HS-27A (cell line): ENCODE measurements around the gene AVEN.
"Not testable (repeated sequence)": the region's sequence is repeated elsewhere in the genome, so short reads cannot be mapped to it uniquely, and the experiment has no call there.

Experiments
- DNase-seq: peaks from one replicate; pipeline ENCODE4 v3.0.0-alpha.2; 2012; ENCODE audit warnings: low read depth, missing footprints

The AVEN gene

DNA sequence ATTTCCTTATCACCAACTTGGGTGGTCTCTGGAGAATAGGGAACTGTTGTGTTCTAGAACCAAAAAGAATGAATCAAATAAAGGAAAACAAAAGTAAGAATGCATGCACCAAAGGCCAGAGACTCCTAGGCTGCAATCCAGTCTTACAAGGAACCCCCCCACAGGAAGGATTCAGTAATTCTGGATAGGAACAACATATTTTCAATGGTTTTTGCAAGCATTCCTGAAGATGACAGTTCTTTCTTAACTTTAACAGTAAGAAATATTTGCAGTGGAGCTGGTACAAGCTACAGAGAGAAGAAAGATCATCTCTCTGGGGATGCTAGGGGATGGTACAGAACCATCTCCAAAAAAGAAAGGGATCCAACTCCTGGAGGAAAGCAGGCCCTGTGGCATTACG is 186.9 kb downstream of the AVEN start:
- no peak for DNase-seq

DNA sequence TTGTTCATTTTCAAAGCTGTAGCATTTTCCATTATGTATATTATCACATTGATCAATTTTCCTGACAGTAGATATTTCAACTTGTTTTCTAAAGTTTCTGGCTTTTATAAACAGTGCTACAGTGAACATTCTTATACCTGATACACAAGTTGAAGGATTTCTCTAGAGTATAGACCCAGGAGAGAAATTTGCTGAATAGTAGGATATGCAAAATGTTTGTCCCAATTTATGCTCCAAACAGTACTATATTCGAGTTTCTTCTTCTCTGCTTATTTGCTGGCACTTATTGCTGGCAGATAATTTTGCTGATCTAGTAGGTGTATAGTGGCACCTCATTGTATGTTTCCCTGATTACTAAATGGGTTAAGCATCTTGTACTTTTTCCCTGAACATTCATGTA is 187.9 kb downstream of the AVEN start:
- no peak for DNase-seq

DNA sequence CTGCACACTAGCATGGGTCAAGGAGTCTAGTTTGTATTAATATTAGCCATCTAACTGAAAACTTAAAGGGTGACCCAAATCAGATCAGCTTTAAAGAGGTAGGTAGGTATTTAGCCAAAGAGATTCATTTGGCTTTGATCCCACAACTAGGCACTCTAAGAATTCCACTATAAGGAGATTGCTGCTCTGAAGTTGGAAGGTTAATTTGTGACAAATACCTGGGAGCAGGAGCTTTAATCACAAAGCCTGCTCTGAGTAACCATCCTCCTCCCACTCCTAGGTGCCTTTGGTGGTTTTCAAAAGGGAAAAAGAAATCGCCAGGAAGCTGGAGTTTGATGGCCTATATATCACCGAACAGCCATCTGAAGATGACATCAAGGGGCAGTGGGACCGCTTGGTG is 191.0 kb downstream of the AVEN start:
- DNase-seq: no peak

DNA sequence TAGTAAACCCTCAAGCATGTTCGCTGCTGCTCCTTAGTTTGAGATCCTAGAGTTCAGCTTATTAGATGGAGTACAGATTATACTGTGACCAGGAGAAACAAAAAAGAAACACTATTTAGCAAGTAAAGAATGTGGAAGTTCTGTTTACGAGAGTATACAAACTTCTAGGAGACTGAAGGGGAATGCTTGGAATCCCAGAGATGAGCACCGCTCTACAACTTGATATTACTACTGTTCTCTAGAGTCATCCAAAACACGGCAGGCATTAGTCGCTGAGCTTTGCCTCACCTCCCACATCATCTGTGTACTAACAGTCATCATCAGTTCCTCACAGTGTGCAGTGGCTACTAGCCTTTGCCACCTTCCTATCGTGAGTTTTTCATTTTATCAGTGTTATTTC is 192.1 kb downstream of the AVEN start:
- no peak for DNase-seq

DNA sequence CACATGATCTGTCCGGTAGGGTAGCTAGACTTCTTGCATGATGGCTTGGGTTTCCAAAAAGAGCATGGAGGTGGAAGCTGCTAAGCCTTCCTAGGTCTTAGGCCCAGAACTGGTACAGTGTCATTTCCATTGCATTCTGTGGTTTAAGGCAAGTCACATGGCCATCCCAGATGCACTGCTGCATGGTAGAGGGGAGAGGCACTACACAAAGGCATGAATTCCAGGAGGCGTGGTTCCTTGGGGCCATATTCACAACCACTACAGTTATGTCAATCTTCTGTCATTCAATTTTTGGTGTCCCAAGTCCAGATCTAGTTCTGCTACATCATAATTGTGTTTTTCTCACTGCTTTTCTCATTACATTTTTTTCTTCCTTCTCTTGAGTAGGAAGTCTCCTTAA is 192.9 kb downstream of the AVEN start:
- DNase-seq: no peak

DNA sequence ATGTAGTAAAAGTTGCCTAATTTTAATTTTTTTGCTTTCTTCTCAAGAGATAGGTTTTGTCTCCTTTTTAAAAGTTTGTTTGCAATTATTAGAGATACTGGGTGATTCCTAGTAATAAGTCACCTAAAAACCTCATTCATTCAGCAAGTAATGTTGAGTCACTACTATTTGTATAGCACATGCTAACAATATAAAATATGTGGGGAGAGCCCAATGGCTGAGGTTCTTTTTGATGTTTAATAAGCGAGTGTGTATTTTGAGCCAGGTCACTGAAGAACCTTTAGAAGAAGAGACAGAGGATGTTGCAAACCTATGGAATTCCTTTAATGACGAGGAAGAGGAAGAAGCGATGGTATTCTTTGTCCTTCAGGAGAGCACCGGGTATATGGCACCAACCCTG is 194.4 kb downstream of the AVEN start:
- no peak for DNase-seq

DNA sequence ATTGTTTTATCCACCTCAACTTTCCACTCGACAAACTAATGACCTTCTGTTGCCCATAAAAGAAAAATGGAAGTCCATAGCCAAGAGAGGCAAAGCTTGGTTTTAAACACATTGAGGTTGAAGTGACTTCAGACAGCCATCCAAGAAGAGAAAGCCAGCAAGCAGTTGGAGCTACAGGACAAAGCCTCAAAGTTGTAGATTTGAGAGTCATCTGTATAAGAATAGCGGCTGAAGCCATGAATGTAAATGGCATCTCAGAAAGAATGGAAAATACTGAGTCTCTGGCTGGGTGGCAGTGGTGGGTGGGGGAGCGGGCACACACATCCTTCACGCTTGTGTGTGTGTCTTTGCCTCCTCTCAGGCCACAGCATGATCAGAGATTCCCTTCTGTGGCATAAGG is 194.8 kb downstream of the AVEN start:
- no peak for DNase-seq

DNA sequence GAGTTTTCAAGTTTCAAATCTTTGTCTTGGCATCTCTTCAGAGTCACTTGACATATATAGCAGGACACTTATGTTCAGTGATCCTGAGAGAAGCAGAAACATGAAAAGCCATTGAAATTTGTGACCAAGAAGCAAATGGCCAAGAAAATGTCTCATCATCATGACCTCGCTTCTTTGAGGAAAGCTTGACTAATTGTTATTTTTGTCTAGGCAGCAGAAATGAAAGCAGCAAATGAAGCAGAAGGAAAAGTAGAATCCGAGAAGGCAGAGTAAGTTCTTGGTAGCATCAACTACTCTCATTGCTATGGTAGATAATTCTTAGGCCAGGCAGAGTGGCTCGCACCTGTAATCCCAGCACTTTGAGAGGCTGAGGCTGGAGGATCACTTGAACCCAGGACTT is 198.4 kb downstream of the AVEN start:
- no peak for DNase-seq

DNA sequence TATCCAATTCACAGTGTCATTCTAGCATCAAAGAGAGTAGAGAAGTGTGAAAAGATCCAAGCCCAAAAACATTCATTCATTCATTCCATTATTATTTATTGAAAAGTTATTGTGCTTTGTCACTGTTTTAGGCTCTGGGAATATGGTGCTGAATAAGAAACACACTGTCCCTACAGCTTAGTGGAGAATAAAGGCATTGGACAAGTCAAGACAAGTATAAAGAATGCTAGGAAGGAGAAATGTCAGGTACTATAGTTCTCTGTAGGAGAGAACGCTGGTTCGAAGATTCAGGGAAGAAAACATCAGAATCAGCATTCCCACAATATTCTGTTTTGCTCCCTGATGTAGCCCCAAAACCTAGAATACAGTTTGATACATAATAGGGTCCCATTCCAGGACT is 199.5 kb downstream of the AVEN start:
- DNase-seq: no peak

DNA sequence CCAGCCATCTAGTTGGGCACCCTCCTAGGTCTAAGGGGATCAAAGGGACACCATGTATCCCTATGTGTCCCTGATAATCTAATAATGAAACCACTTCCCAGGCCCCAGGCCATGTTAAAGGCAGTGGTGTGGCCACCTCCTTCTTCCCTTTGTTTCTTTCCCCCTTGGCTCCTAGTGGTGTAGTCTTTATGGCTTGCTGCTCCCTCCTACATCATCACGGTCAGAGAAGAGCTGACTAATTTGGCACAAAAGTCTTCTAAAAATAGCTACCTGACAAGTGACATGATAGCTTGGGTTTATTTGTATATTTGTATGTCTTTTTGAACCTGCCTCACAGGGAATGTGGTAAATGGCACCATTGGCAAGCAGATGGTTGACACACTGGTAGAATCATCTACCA is 201.7 kb downstream of the AVEN start:
- no peak for DNase-seq

DNA sequence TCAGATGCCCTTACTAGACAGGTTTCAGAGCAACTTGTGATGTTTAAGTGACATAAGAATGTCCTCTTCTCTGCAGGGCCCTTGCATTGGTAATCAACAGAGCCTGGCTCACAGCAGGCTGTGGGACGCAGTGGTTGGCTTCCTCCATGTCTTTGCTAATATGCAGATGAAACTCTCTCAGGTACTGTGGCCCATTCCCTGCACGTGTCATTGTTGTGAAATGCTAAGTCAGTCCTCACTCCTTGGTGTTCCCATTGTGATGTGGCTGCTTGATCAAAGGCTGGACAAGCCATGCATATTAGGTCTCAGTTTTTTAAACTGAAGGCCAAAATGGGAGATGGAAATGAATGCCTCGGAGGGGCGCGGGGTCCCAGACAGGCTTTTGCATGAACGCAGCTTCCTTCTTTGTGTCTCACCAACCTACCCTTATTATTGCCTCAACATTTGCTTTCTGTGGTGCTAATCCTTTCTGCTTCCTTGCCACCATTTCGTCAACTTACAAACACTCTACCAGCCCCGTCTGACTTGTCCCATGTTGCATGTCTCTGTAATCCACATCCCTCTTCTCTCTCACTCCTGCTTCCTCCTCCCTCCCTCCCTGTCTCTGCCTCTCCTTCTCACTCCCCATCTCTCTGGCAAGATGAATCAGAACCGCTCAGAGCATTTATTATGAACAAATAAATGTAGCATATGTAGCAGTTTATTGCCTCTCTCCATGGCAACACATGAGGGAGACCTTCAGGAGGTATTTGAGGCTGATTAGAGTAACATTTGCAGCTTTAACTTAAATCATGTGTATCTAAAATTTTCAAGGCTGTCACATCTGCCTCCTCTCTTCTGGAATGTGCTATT is 203.9 kb downstream of the AVEN start:
- no peak for DNase-seq

DNA sequence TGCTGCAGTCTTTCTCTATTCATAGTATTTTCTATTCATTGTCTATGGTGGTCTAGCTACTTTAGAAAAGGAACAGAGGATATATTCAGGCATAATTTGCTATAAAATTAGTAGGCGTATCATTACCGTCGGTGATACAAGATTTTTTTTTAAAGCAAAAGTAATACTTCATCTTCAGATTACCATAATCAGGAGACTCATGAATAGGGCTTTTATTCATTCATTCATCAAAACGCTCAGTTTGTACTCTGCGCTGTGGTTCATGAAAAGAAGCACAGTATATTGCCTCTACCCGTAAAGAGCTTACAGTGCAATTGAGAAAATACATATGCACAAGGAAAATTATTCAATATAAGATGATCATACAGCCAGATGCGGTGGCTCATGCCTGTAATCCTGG is 207.4 kb downstream of the AVEN start:
- no peak for DNase-seq

DNA sequence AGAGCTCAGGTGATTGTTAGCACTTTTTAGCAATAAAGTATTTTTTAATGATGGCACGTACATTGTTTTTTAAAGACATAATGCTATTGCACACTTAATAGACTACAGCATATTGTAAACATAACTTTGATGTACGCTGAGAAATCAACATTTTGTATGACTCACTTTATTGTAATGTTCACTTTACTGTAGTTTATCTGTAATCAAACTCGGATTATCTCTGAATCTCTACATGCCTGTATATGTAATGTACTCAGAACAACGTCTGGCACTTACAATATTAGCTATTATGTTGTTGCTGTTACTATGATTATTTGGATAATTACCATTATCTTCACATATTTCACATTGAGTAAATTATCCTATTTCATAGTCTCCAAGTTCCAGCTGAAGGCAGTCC is 208.7 kb downstream of the AVEN start:
- DNase-seq: no peak

DNA sequence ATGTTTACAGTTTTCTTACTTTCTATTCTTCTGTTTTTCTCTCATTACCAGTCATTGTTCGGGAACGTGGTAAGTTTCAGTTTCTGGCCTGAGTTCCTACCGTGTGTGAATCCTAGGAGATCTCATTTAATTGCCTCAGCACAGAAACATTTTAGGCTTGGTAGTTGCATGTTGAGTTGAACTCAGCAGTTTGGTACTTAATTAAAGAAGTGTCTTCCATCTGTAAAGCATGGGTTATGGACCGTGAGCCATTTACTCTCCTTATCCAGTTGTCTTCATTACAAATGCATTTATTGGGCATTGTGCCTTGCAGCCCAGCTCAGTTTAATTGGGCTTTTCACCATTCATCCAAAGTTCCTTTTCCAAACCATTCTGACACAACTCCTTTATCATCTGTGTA is 212.8 kb downstream of the AVEN start:
- no peak for DNase-seq

DNA sequence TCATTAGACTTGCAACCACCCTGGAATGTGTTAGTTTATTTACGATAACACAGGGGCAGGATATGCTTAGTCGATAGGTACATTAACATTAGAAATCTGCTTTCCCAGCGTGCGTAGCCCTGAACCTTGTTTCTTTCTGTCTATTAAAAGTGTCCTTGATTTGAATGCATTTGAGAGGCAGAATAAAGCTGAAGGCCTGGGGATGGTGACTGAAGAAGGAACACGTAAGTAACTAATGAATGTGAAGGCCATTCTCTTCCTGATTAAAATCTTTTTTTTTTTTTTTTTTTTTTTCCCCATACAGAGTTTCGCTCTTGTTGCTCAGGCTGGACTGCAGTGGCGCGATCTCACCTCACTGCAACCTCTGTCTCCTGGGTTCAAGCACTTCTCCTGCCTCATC is 213.6 kb downstream of the AVEN start:
- no peak for DNase-seq

DNA sequence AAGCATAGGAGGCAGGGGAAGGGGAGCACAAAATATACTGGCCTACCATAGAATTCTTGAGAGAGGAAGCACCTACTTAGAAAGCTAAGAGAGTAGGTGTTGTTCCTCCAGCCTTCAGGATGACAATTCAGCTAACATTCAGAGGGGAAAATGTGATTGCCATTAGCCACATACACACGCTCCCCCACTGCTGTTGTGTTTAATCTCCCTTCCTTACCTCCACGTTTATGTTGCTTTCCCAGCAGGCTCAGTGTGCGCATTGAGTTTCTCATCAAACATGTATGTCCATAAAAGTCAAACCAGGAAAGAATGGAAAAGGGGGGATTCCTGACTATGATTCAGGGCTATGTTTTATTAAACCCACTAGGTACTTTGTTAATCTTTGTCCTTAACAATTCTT is 215.9 kb downstream of the AVEN start:
- DNase-seq: no peak

DNA sequence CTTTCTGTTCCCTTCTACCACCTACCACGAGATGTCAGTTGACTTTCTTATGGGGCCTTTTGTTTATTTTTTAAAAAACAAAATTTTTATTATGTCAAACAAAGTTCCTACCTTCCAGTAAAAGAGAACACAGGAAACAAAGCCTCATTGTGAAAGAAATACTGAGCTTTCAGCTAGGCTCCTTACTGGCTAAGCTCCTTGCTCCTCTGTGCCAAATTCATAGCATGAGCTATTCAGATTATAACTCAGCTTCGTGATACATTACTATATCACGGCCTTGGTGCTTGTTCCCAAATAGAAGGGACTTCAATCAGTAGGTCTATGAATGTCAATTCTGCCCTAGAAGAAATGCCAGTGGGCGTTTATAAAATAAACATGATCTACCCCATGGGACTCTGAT is 216.5 kb downstream of the AVEN start:
- no peak for DNase-seq

DNA sequence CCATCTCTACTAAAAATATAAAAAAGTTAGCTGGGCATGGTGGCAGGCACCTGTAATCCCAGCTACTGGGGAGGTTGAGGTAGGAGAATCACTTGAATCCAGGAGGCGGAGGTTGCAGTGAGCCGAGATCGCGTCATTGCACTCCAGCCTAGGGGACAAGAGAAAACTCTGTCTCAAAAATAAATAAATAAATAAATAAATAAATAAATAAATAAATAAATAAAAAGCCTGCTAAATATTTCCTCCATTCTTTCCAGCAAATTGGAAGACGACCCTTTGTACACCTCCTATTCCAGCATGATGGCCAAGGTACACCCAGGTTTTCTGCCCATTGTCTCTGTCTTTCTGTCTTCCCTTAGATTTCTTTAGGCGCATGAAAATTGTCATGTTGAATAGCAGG is 219.5 kb downstream of the AVEN start:
- not testable (repeated sequence) for DNase-seq
